ENCODE data around the gene DNPH1. TPM values are rescaled to one million over a fixed set of nuclear protein-coding genes. Genes with fewer than 3 reads are reported as not detected.
A peak's percentile ranks its signal among the peaks of the same experiment; 100 is the strongest.

DNPH1 gene
- total RNA-seq, 1 experiment from 2014 or later, result 47.0 TPM

- Histone ChIP-seq H3T11ph (ENCODE audit: low read length) (no peak overlapping the region), H3K27me3 (ENCODE audit: insufficient read depth, low read length) (no peaks in the 10 kb centered on the region), H3K9me3 (ENCODE audit: control insufficient read depth, low read depth, low read length) (no peaks in the 10 kb centered on the region), H3K79me2 (ENCODE audit: insufficient read depth, low read length) (no peaks in the 10 kb centered on the region), H3K4ac (ENCODE audit: low read depth, low read length) (no peak overlapping the region), H3K4me2 (ENCODE audit: insufficient read depth, insufficient read length, low read length) (no peak overlapping the region), H2BK5ac (ENCODE audit: insufficient read length, low read length) (no peak overlapping the region), H3K4me1 (ENCODE audit: insufficient read depth, low read length) (no peaks in the 10 kb centered on the region; the same call in 1 of the 2 replicates), H4K5ac (ENCODE audit: insufficient read length, low read depth, low read length) (no peak overlapping the region), H2AFZ (ENCODE audit: low read length) (no peak overlapping the region), H4K8ac (replicated peaks; ENCODE audit: insufficient read length, low read depth, low read length) (no peak overlapping the region), H2AK5ac (ENCODE audit: insufficient read length, low read length) (no peak overlapping the region), H4K91ac (ENCODE audit: insufficient read length, low read depth, low read length) (no peak overlapping the region), H3K9ac (ENCODE audit: extremely low read depth, insufficient read length, low read length) (no peak overlapping the region), H2BK12ac (ENCODE audit: insufficient read length, low read depth, low read length) (no peak overlapping the region), H2BK120ac (ENCODE audit: low read depth, low read length, poor library complexity, severe bottlenecking) (no peak overlapping the region), H3K27ac (ENCODE audit: insufficient read length, low read depth, low read length) (no peak overlapping the region), H3K23me2 (ENCODE audit: insufficient read length, low read depth, low read length, poor library complexity, severe bottlenecking) (no peaks in the 10 kb centered on the region), H2BK15ac (ENCODE audit: low read depth, low read length) (no peak overlapping the region), H3K79me1 (ENCODE audit: insufficient read depth, low read depth, low read length, poor library complexity, severe bottlenecking) (no peaks in the 10 kb centered on the region), H4K20me1 (ENCODE audit: control insufficient read depth, insufficient read depth, insufficient read length) (no peaks in the 10 kb centered on the region), H3K18ac (ENCODE audit: insufficient read length, low read depth, low read length) (no peak overlapping the region), H2BK20ac (ENCODE audit: low read depth, low read length, poor library complexity, severe bottlenecking) (no peak overlapping the region), H3K56ac (ENCODE audit: insufficient read length, low read depth, low read length) (no peak overlapping the region), H3K23ac (ENCODE audit: insufficient read length, low read depth, low read length) (no peak overlapping the region), H3K14ac (ENCODE audit: insufficient read depth, low read length) (no peak overlapping the region)
- no peak for TF ChIP-seq CTCF (conservative IDR thresholded peaks at IDR 0.05)
- DNase-seq, result no peak
- peaks cover 3 to 13% of the 10 kb centered on the region in 2 experiments for H3K4me1 Mint-ChIP-seq
- no peak overlapping the region for H3K4me3 Mint-ChIP-seq
- H3K36me3 Mint-ChIP-seq (ENCODE audit: insufficient read depth in 1 of 3, low read depth in 3 of 3), result peaks cover 9 to 36% (median 19%) of the 10 kb centered on the region in 3 experiments
- no peaks in the 10 kb centered on the region for H3K9me3 Mint-ChIP-seq
- peaks cover 2% of the 10 kb centered on the region; the same call in 1 of the 2 replicates for H3K27me3 Mint-ChIP-seq (ENCODE audit: low read depth)
- no CpG with 5 or more reads among the region's 15 CpGs for WGBS (ENCODE audit: extremely low coverage, insufficient read length, low lambda C conversion rate)
- peak overlapping the region in 2 of 3 experiments; percentile 30 to 66; a peak in 5 of 7 replicates for H3K27ac Mint-ChIP-seq
Observed at GRCh38 chr6:43222418-43223059, 6.7 kb downstream of the DNPH1 start.
